Endothelial cell of umbilical vein (primary cell): ENCODE data around the gene SUN3.

Source experiments
- EZH2 ChIP-seq: IDR thresholded peaks from 2 replicates; pipeline ENCODE4 v1.6.1; 2012; ENCODE audit warnings: borderline replicate concordance, low read depth, mild to moderate bottlenecking, moderate library complexity, low read length, inconsistent platforms; ENCODE audit not compliant: severe bottlenecking
- JUN ChIP-seq: IDR thresholded peaks from 2 replicates; pipeline ENCODE4 v1.6.1; 2011; ENCODE audit warnings: borderline replicate concordance, low read depth; ENCODE audit not compliant: insufficient read length, insufficient read depth
- MYC ChIP-seq: IDR thresholded peaks from one replicate; pipeline ENCODE4 v1.6.1; 2011; ENCODE audit warnings: mild to moderate bottlenecking, low read depth, low read length
- POLR2A ChIP-seq: IDR thresholded peaks from 2 replicates; pipeline ENCODE4 v1.6.1; 2012; ENCODE audit warnings: low read depth, mild to moderate bottlenecking, control low read depth, low read length
- POLR2AphosphoS5 ChIP-seq: IDR thresholded peaks from 2 replicates; pipeline ENCODE4 v1.6.1; 2012; ENCODE audit warnings: low read depth, mild to moderate bottlenecking, control low read depth, low read length, moderate library complexity; ENCODE audit not compliant: insufficient read depth
- TF ChIP-seq, protein P1 (sequence below), 2 donors: IDR thresholded peaks; 1 replicate in 1 of 2; 2 replicates in 1 of 2; pipeline ENCODE4 v1.5.1; 2011; ENCODE audit warnings: low read length in 2 of 2, mild to moderate bottlenecking in 2 of 2, moderate library complexity in 2 of 2, control low read depth in 1 of 2, inconsistent platforms in 1 of 2, low read depth in 1 of 2; ENCODE audit not compliant: insufficient read depth in 1 of 2; ENCODE audit errors: extremely low read depth in 1 of 2
- TF ChIP-seq, protein P2 (sequence below): IDR thresholded peaks from 2 replicates; pipeline ENCODE4 v1.6.1; 2011; ENCODE audit not compliant: insufficient read depth, insufficient read length

DNA sequence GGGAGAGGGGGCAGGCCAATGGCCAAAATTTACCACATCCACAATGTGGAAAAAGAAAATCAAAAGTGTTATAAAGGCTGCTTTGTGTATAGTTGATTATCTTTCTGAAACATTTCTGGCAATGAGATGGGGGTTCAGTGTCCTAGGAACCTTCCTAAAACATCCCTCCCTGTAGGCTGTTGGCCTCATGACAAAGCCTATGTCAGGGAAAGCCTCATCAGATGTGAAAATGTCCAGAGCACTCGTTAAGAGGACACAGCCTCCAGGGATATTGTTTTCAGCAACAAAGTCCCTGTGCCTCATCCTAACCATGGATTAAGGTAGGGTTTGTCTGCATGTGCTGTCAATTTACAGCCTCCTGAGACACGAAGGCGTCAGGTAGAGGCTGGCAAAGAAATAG, 17.0 kb downstream of the SUN3 start:
- TF ChIP-seq, protein P1, sequence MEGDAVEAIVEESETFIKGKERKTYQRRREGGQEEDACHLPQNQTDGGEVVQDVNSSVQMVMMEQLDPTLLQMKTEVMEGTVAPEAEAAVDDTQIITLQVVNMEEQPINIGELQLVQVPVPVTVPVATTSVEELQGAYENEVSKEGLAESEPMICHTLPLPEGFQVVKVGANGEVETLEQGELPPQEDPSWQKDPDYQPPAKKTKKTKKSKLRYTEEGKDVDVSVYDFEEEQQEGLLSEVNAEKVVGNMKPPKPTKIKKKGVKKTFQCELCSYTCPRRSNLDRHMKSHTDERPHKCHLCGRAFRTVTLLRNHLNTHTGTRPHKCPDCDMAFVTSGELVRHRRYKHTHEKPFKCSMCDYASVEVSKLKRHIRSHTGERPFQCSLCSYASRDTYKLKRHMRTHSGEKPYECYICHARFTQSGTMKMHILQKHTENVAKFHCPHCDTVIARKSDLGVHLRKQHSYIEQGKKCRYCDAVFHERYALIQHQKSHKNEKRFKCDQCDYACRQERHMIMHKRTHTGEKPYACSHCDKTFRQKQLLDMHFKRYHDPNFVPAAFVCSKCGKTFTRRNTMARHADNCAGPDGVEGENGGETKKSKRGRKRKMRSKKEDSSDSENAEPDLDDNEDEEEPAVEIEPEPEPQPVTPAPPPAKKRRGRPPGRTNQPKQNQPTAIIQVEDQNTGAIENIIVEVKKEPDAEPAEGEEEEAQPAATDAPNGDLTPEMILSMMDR (IDR thresholded peaks at IDR 0.05; ENCODE audit: extremely low read depth in 1 of 2, insufficient read depth in 1 of 2, low read depth in 1 of 2, low read length in 2 of 2) = no peak
- TF ChIP-seq POLR2A (no peak), EZH2 (no peak), JUN (no peak), POLR2AphosphoS5 (no peak), MYC (no peak)
- TF ChIP-seq, protein P2, sequence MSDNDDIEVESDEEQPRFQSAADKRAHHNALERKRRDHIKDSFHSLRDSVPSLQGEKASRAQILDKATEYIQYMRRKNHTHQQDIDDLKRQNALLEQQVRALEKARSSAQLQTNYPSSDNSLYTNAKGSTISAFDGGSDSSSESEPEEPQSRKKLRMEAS = no peak
